DND-41 (cell line): ENCODE data around the gene ZNF770.

ENCODE experiments used
- EZH2 ChIP-seq: IDR thresholded peaks from 3 replicates; pipeline ENCODE4 v1.6.1; 2012; ENCODE audit warnings: borderline replicate concordance, low read depth, mild to moderate bottlenecking, moderate library complexity, low read length, inconsistent platforms; ENCODE audit not compliant: severe bottlenecking
- TF ChIP-seq, protein P1 (sequence below): IDR thresholded peaks from 2 replicates; pipeline ENCODE4 v1.5.1; 2012; ENCODE audit warnings: borderline replicate concordance, low read length, moderate library complexity, mild to moderate bottlenecking; ENCODE audit not compliant: poor library complexity, severe bottlenecking; ENCODE audit errors: extremely low read depth

DNA sequence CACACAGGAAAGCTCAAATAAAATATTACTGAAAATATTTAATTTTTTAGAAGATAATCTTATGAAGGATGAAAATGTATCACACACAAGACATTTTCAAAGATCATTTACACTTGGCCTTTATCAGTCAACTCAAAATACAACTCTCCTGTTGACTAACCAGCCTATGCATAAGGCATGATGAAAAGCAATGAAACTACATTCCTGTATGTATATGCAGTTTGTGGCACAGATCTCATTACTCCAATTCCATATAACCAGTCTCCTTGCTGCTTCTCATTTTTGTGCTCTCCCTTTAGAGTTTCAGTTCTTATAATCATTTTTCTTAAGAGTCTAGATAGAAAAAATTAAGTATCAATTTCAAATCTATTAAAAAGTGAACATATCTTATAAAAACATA is 44.4 kb downstream of the ZNF770 start:
- TF ChIP-seq, protein P1, sequence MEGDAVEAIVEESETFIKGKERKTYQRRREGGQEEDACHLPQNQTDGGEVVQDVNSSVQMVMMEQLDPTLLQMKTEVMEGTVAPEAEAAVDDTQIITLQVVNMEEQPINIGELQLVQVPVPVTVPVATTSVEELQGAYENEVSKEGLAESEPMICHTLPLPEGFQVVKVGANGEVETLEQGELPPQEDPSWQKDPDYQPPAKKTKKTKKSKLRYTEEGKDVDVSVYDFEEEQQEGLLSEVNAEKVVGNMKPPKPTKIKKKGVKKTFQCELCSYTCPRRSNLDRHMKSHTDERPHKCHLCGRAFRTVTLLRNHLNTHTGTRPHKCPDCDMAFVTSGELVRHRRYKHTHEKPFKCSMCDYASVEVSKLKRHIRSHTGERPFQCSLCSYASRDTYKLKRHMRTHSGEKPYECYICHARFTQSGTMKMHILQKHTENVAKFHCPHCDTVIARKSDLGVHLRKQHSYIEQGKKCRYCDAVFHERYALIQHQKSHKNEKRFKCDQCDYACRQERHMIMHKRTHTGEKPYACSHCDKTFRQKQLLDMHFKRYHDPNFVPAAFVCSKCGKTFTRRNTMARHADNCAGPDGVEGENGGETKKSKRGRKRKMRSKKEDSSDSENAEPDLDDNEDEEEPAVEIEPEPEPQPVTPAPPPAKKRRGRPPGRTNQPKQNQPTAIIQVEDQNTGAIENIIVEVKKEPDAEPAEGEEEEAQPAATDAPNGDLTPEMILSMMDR, result no peak
- TF ChIP-seq EZH2, result no peak
